Chondrocyte (in vitro differentiated cells): ENCODE data around the gene FBXL14. TPM values are rescaled to one million over a fixed set of nuclear protein-coding genes. Genes with fewer than 3 reads are reported as not detected.

Experiments
- DNase-seq: peaks from one replicate; pipeline ENCODE4 v3.0.0; 2021; ENCODE audit warnings: mixed read lengths, low spot score
- H3K27ac Mint-ChIP-seq: one replicate; pipeline ENCODE4 v1.8.0; 2021; ENCODE audit warnings: mild to moderate bottlenecking, moderate library complexity, mixed read lengths; ENCODE audit not compliant: unreplicated experiment
- H3K27me3 Mint-ChIP-seq: 2 replicates; pipeline ENCODE4 v1.8.0; 2021; ENCODE audit warnings: low read depth, mixed read lengths
- H3K36me3 Mint-ChIP-seq: 2 replicates; pipeline ENCODE4 v1.8.0; 2021; ENCODE audit warnings: low read depth, mixed read lengths
- H3K4me1 Mint-ChIP-seq: 2 replicates; pipeline ENCODE4 v1.8.0; 2021; ENCODE audit warnings: low read depth, mild to moderate bottlenecking, mixed read lengths
- H3K4me3 Mint-ChIP-seq: one replicate; pipeline ENCODE4 v1.8.0; 2021; ENCODE audit warnings: mild to moderate bottlenecking, moderate library complexity, mixed read lengths; ENCODE audit not compliant: unreplicated experiment
- H3K9me3 Mint-ChIP-seq: 2 replicates; pipeline ENCODE4 v1.8.0; 2021; ENCODE audit warnings: low read depth, mixed read lengths
- CTCF ChIP-seq: fragments of 200-600 bp; sonication (generic); IDR thresholded peaks from 2 replicates; pipeline ENCODE4 v1.5.0; 2021; ENCODE audit warnings: antibody characterized with exemption, mild to moderate bottlenecking, moderate library complexity
- total RNA-seq: library from RNA; stranded (reverse); gene quantifications from 3 replicates; pipeline ENCODE4 v1.2.1, GENCODE V29; 2021

Gene FBXL14
- total RNA-seq, 1 donor from 2014 or later = 6.3 TPM

GRCh38 chr12:1523046-1523445 lies 71.3 kb downstream of the FBXL14 start:
- Mint-ChIP-seq H3K27ac (no peak overlapping the region), H3K36me3 (no peaks in the 10 kb centered on the region), H3K4me3 (no peak overlapping the region), H3K27me3 (no peaks in the 10 kb centered on the region), H3K9me3 (no peaks in the 10 kb centered on the region), H3K4me1 (peaks cover 52% of the 10 kb centered on the region)
- DNase-seq = no peak
- TF ChIP-seq CTCF = no peak

GRCh38 chr12:1519642-1520041 lies 74.7 kb downstream of the FBXL14 start:
- Mint-ChIP-seq H3K9me3 (peaks cover 16% of the 10 kb centered on the region), H3K4me1 (peaks cover 50% of the 10 kb centered on the region), H3K27ac (peak overlapping the region; percentile 90), H3K4me3 (peak overlapping the region; percentile 51), H3K27me3 (no peaks in the 10 kb centered on the region), H3K36me3 (peaks cover 10% of the 10 kb centered on the region)
- DNase-seq = no peak
- no peak for TF ChIP-seq CTCF

- Mint-ChIP-seq H3K4me1 (peaks cover 47% of the 10 kb centered on the region), H3K36me3 (peaks cover 10% of the 10 kb centered on the region), H3K27ac (peak overlapping the region; percentile 90), H3K27me3 (no peaks in the 10 kb centered on the region), H3K4me3 (peak overlapping the region; percentile 51), H3K9me3 (peaks cover 16% of the 10 kb centered on the region)
- TF ChIP-seq CTCF = no peak
- no peak for DNase-seq
Observed at GRCh38 chr12:1518591-1519516, 75.5 kb downstream of the FBXL14 start.

GRCh38 chr12:1517734-1518525 lies 76.5 kb downstream of the FBXL14 start:
- H3K27ac Mint-ChIP-seq = peak overlapping the region; percentile 54
- H3K4me3 Mint-ChIP-seq = no peak overlapping the region
- no peak for DNase-seq
- H3K9me3 Mint-ChIP-seq = peaks cover 16% of the 10 kb centered on the region
- H3K4me1 Mint-ChIP-seq = peaks cover 42% of the 10 kb centered on the region
- H3K27me3 Mint-ChIP-seq = no peaks in the 10 kb centered on the region
- H3K36me3 Mint-ChIP-seq = peaks cover 10% of the 10 kb centered on the region
- no peak for TF ChIP-seq CTCF

- TF ChIP-seq CTCF = peak; percentile 71
- peaks cover 10% of the 10 kb centered on the region for H3K36me3 Mint-ChIP-seq
- peak overlapping the region; percentile 63 for H3K27ac Mint-ChIP-seq
- H3K9me3 Mint-ChIP-seq = peaks cover 16% of the 10 kb centered on the region
- H3K4me3 Mint-ChIP-seq = no peak overlapping the region
- H3K4me1 Mint-ChIP-seq = peaks cover 42% of the 10 kb centered on the region
- no peak for DNase-seq
- no peaks in the 10 kb centered on the region for H3K27me3 Mint-ChIP-seq
Observed at GRCh38 chr12:1517007-1517406, 77.4 kb downstream of the FBXL14 start.
